NB4 (cell line): ENCODE data around the gene PRR35.

Experiments used
- DNase-seq: peaks from one replicate; pipeline ENCODE4 v3.0.0; 2010; ENCODE audit warnings: low read depth
- H3K4me3 ChIP-seq: one replicate; pipeline ENCODE4 v1.5.1; 2011; ENCODE audit warnings: mild to moderate bottlenecking, low read depth, low read length, moderate library complexity
- CTCF ChIP-seq: IDR thresholded peaks from one replicate; pipeline ENCODE4 v1.5.1; 2012; ENCODE audit warnings: low read depth, low read length
- MAX ChIP-seq: IDR thresholded peaks from 2 replicates; pipeline ENCODE4 v1.6.1; 2011; ENCODE audit warnings: low read depth, low read length
- MYC ChIP-seq: IDR thresholded peaks from 2 replicates; pipeline ENCODE4 v1.6.1; 2011; ENCODE audit warnings: low read depth, low read length
- POLR2A ChIP-seq: IDR thresholded peaks from 2 replicates; pipeline ENCODE4 v1.6.1; 2011; ENCODE audit warnings: mild to moderate bottlenecking; ENCODE audit not compliant: insufficient read length; ENCODE audit errors: extremely low read depth

The PRR35 gene

DNA sequence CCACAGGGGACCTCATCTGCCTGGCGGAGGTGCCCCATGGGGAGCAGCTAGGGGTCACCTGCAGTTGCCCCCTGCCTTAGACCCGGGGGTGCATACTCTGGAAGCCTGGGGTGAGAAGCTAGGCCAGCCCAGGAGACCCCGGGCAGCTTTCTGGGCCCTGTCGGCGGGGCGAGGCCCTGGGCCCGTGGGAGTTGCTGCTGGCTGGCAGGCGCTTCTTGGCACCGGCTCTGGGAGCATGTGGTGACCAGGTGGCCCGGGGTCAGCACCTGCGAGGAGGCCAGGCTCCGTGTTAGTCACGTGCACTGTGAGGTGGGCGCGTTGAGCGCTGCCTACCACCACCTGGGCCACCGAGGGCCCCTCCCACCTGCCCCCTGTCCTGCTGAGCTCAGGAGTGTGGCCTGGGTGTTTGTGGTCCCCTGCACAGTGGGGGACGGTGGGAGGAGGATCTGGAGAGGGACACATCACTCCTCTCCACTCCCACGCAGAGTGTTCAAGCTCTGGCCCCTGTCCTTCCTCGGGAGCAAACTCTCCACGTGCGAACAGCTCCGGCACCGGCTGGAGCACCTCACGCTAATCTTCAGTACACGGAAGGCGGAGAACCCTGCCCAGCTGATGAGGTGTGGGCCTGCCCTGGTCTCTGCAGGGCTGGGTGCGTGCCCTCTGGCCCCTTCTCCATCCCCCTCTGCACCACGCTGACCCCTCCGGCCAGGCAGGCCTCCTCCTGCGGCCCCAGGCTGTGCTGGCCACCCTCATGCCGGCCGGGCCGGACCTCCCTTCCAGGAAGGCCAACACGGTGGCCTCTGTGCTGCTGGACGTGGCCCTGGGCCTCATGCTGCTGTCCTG lies 15.4 kb downstream of the PRR35 start:
- no peak overlapping the region for H3K4me3 ChIP-seq
- TF ChIP-seq MAX (no peak), CTCF (no peak), POLR2A (no peak), MYC (no peak)
- no peak for DNase-seq

DNA sequence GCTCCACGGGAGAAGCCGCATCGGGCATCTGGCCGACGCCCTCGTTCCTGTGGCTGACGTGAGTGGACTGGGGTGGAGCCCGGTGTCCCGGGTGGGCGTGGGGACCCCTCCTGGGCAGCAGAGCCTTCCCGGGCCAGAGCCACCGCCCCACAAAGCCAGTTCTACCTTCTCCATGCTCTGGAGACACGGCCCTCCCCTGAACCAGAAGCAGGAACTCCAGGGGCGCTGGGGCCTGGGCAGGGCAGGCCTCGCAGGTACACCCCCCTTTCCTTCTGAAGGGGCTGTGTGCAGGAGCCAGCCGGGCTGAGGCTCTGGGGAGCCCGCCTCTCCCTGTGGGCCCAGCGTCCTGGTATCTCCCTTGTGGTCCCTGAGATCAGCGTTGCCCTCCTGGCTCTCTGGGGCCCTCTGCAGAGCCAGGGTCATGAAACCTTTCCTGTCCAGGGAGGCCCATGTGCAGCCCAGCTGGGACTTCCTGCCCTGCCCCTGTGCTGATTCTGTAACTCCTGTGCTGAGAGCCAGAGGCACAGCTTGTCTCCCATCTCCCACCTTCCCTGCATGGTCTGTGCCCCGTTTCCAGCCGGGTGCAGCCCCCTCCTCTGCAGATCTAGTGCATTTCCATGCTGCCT lies 16.1 kb downstream of the PRR35 start:
- H3K4me3 ChIP-seq, result no peak overlapping the region
- TF ChIP-seq MAX (peak; percentile 51; the same call in 1 of the 2 replicates), CTCF (no peak)

GRCh38 chr16:576823-577201 lies 16.6 kb downstream of the PRR35 start:
- no peak for TF ChIP-seq MAX
- TF ChIP-seq POLR2A, result no peak
- TF ChIP-seq CTCF, result no peak
- no peak for TF ChIP-seq MYC
- no peak overlapping the region for H3K4me3 ChIP-seq
- DNase-seq, result no peak

More for the DNA sequence above, 16.1 kb downstream of the PRR35 start:
- DNase-seq, result peak; percentile 25

GRCh38 chr16:577796-578195 lies 17.6 kb downstream of the PRR35 start:
- TF ChIP-seq MYC (no peak), MAX (no peak), POLR2A (no peak), CTCF (no peak)
- no peak for DNase-seq
- no peak overlapping the region for H3K4me3 ChIP-seq

DNA sequence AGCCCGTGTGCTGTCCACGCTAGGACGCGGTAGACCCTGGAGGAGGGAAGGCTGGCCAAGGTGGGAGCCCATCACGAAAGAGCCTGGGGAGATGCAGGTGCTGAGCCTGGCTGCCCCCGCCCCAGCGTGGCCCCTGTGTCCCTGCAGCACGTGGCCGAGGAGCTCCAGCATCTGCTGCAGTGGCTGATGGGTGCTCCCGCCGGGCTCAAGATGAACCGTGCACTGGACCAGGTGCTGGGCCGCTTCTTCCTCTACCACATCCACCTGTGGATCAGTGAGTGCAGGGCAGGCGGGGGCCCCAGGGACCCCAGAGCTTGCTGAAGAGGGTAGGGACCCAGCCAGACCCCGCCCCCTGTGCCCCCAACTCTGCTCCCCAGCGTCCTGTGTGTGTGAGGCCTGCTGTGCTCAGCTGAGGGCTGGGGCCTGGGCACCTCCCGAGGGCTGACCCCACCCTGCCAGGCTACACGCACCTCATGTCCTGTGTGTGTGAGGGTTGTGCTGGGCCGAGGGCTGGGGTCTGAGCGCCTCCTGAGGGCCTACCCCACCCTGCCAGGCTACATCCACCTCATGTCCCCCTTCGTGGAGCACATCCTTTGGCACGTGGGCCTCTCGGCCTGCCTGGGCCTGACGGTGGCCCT lies 18.2 kb downstream of the PRR35 start:
- no peak for DNase-seq
- no peak overlapping the region for H3K4me3 ChIP-seq
- TF ChIP-seq MAX (no peak), MYC (no peak), CTCF (no peak), POLR2A (no peak)
